Panc1 (cell line): ENCODE measurements around the gene ST8SIA3. TPM values are rescaled to one million over a fixed set of nuclear protein-coding genes. Genes with fewer than 3 reads are reported as not detected.

Experiments used
- ATAC-seq: fragments of 200-7000 bp; cut with Tn5 transposase; 2 replicates; pipeline ENCODE4 v1.9.1; 2020; ENCODE audit warnings: mild to moderate bottlenecking, moderate library complexity
- BruUV-seq: library from RNA; stranded (reverse); fragments of 400-500 nt; replicated peaks from 2 replicates; lab custom pipeline; 2021; lab: Mats Ljungman, UMichigan
- CTCF ChIA-PET: fragments of 300-600 bp; sonication (Branson Sonifier 250); formaldehyde crosslinking; loops from one replicate; lab custom pipeline; 2022; ENCODE audit warnings: antibody characterized with exemption; lab: Charles Lee
- POLR2A ChIA-PET: fragments of 300-600 bp; sonication (Branson Sonifier 250); formaldehyde crosslinking; loops from one replicate; lab custom pipeline; 2022; ENCODE audit warnings: antibody characterized with exemption; lab: Charles Lee
- DNase-seq: peaks from one replicate; pipeline ENCODE4 v3.0.0-alpha.2; 2010; ENCODE audit warnings: low read depth, low spot score
- H3K27ac ChIP-seq: 2 replicates; pipeline ENCODE4 v1.5.1; 2011; ENCODE audit warnings: mild to moderate bottlenecking, low read length, inconsistent platforms
- H3K27me3 ChIP-seq: fragments of 200-500 bp; sonication (Bioruptor generic); 2 replicates; pipeline ENCODE4 v1.6.0; 2014; ENCODE audit warnings: low read length, inconsistent platforms; ENCODE audit not compliant: control insufficient read depth, insufficient read depth
- H3K36me3 ChIP-seq: fragments of 200-500 bp; sonication (Bioruptor generic); 2 replicates; pipeline ENCODE4 v1.5.1; 2014; ENCODE audit warnings: inconsistent platforms, mild to moderate bottlenecking, low read length, moderate library complexity; ENCODE audit not compliant: control insufficient read depth, insufficient read depth
- H3K4me1 ChIP-seq: 2 replicates; pipeline ENCODE4 v1.5.1; 2011; ENCODE audit warnings: inconsistent platforms, mild to moderate bottlenecking, low read length, moderate library complexity; ENCODE audit not compliant: control insufficient read depth, insufficient read depth
- H3K4me3 ChIP-seq, 2 experiments: 2 replicates each; pipeline ENCODE4 v1.5.1; 2011 to 2012; ENCODE audit warnings: low read depth in 2 of 2, low read length in 2 of 2, mild to moderate bottlenecking in 2 of 2, inconsistent platforms in 1 of 2, moderate library complexity in 1 of 2
- H3K9me3 ChIP-seq: fragments of 200-500 bp; sonication (Bioruptor generic); 2 replicates; pipeline ENCODE4 v1.5.1; 2014; ENCODE audit warnings: low read depth, mild to moderate bottlenecking, inconsistent platforms, low read length, moderate library complexity; ENCODE audit not compliant: control insufficient read depth, insufficient read depth
- CTCF ChIP-seq: fragments of 450-650 bp; IDR thresholded peaks from 2 replicates; pipeline ENCODE4 v1.5.1; 2017; ENCODE audit warnings: mild to moderate bottlenecking
- POLR2AphosphoS5 ChIP-seq: IDR thresholded peaks from 2 replicates; pipeline ENCODE4 v1.6.1; 2012; ENCODE audit warnings: mild to moderate bottlenecking, low read depth, low read length, moderate library complexity
- REST ChIP-seq, 2 experiments: IDR thresholded peaks; 2 replicates each; pipeline ENCODE4 v1.6.1; 2011 to 2012; ENCODE audit warnings: low read depth in 2 of 2, control low read depth in 1 of 2, low read length in 1 of 2, mild to moderate bottlenecking in 1 of 2, moderate library complexity in 1 of 2; ENCODE audit not compliant: insufficient read depth in 1 of 2
- SIN3A ChIP-seq: IDR thresholded peaks from 2 replicates; pipeline ENCODE4 v1.6.1; 2012; ENCODE audit warnings: low read depth, mild to moderate bottlenecking, low read length, moderate library complexity, borderline replicate concordance; ENCODE audit not compliant: insufficient read depth
- TCF7L2 ChIP-seq: IDR thresholded peaks from 2 replicates; pipeline ENCODE4 v1.6.1; 2011; ENCODE audit warnings: mild to moderate bottlenecking, low read depth, low read length, inconsistent platforms
- in situ Hi-C: cut with HindIII; loops from 2 replicates; pipeline ENCODE4 v1.10.0; 2016; ENCODE audit warnings: low sequenced_read_pairs, low pct_unique_long_range_greater_than_20kb
- intact Hi-C: fragments of 100-400 bp; cut with micrococcal nuclease; formaldehyde crosslinking; loops from one replicate; pipeline ENCODE4 v1.10.0; 2022; ENCODE audit not compliant: unreplicated experiment
- total RNA-seq: library from RNA; stranded (reverse); gene quantifications from one replicate; pipeline ENCODE4 v1.2.1, GENCODE V29; 2021; ENCODE audit not compliant: unreplicated experiment

Gene ST8SIA3
- total RNA-seq, 1 experiment from 2014 or later: not detected

- no peak for TF ChIP-seq CTCF
- TF ChIP-seq SIN3A: no peak
- no peak for TF ChIP-seq POLR2AphosphoS5
- no peak for TF ChIP-seq TCF7L2
- no peak for TF ChIP-seq REST (IDR thresholded peaks at IDR 0.05; ENCODE audit: insufficient read depth in 1 of 2, low read depth in 2 of 2, low read length in 1 of 2)
- Histone ChIP-seq H3K4me1 (no peaks in the 10 kb centered on the region), H3K36me3 (no peaks in the 10 kb centered on the region), H3K27ac (no peak overlapping the region), H3K27me3 (no peaks in the 10 kb centered on the region), H3K4me3 (no peak overlapping the region), H3K9me3 (no peaks in the 10 kb centered on the region)
- in situ Hi-C loops (no loop called here), intact Hi-C loops (no loop called here)
- DNase-seq (no peak), ATAC-seq (no peak)
- BruUV-seq: no TSS peak
- ChIA-PET POLR2A (interaction anchor here (0.6 kb wide), 1 partner anchor 333 kb away, joined by 3 read pairs; no protein-coding TSS in a partner anchor), CTCF (no interaction called here)
Measured at GRCh38 chr18:57337890-57338289, 14.5 kb upstream of the ST8SIA3 start.

DNA sequence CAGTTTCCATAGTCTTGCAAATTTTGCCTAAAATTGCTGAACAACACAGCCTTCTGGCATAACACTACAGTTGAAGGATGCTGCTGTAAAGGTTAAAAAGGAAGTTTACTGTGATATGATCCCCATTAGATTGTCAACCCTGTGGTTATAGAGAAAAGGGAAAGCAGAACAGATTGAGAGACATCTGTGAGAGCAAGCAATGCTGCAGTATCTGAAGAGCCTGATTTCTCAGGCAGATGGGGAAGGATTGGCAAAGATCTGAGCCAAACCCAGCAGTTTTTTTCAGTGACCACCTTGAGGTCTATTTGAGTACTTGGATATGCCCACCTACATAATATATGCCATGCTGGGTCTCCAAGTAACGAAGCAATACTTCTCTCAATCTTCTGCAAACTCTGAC, 8.5 kb upstream of the ST8SIA3 start:
- in situ Hi-C loops (no loop called here), intact Hi-C loops (no loop called here)

More for the DNA sequence above, 8.5 kb upstream of the ST8SIA3 start:
- TF ChIP-seq REST (IDR thresholded peaks at IDR 0.05; ENCODE audit: insufficient read depth in 1 of 2, low read depth in 2 of 2, low read length in 1 of 2) (no peak), POLR2AphosphoS5 (no peak), SIN3A (no peak), TCF7L2 (no peak), CTCF (no peak)
- Histone ChIP-seq H3K27ac (no peak overlapping the region), H3K4me1 (no peaks in the 10 kb centered on the region), H3K9me3 (no peaks in the 10 kb centered on the region), H3K4me3 (no peak overlapping the region), H3K27me3 (no peaks in the 10 kb centered on the region; the same call in 1 of the 2 replicates), H3K36me3 (no peaks in the 10 kb centered on the region)
- DNase-seq (no peak), ATAC-seq (no peak)
- BruUV-seq: no TSS peak
- ChIA-PET CTCF (no interaction called here), POLR2A (interaction anchor here (0.6 kb wide), 1 partner anchor 11 kb away, joined by 6 read pairs; no protein-coding TSS in a partner anchor)
